CD4-positive, alpha-beta T cell (primary cell): ENCODE results near the gene CHL1. TPM values are rescaled to one million over a fixed set of nuclear protein-coding genes. Genes with fewer than 3 reads are reported as not detected.

Source experiments
- ATAC-seq: fragments of 200-7000 bp; cut with Tn5 transposase; one replicate; pipeline ENCODE4 v1.10.0; 2022; ENCODE audit warnings: mild to moderate bottlenecking; ENCODE audit not compliant: poor library complexity
- CTCF ChIA-PET: fragments of 350-600 bp; sonication (Branson Sonifier 250); formaldehyde crosslinking; loops from one replicate; lab custom pipeline; 2021; ENCODE audit warnings: antibody characterized with exemption, inconsistent platforms; lab: Charles Lee
- POLR2A ChIA-PET: fragments of 350-600 bp; sonication (Branson Sonifier 250); formaldehyde crosslinking; loops from one replicate; lab custom pipeline; 2021; ENCODE audit warnings: antibody characterized with exemption, inconsistent platforms; lab: Charles Lee
- DNase-seq, 14 experiments: peaks; one replicate each; pipeline ENCODE4 v3.0.0-alpha.2; 2013 to 2020; ENCODE audit warnings: mixed read lengths in 2 of 14
- H3K27ac ChIP-seq, 2 donors: one replicate each; pipeline versions ENCODE4 v1.5.1 to v1.7.0; 2013; ENCODE audit warnings: low read length in 2 of 2, low read depth in 1 of 2, mild to moderate bottlenecking in 1 of 2
- H3K27me3 ChIP-seq, 2 experiments: 1 replicate in 1 of 2; 2 replicates in 1 of 2; pipeline versions ENCODE4 v1.6.1 to v1.7.0; 2013; ENCODE audit warnings: low read length in 2 of 2, control low read depth in 1 of 2, mild to moderate bottlenecking in 1 of 2, moderate library complexity in 1 of 2; ENCODE audit not compliant: insufficient read depth in 2 of 2, control insufficient read depth in 1 of 2
- H3K36me3 ChIP-seq: one replicate; pipeline ENCODE4 v1.6.1; 2013; ENCODE audit warnings: low read length, control low read depth; ENCODE audit not compliant: insufficient read depth
- H3K4me1 ChIP-seq: one replicate; pipeline ENCODE4 v1.6.1; 2013; ENCODE audit warnings: low read length, control low read depth; ENCODE audit not compliant: insufficient read depth
- H3K4me3 ChIP-seq: one replicate; pipeline ENCODE4 v1.5.1; 2013; ENCODE audit warnings: mild to moderate bottlenecking, low read length, moderate library complexity
- H3K9me3 ChIP-seq, 2 experiments: 1 replicate in 1 of 2; 2 replicates in 1 of 2; pipeline versions ENCODE4 v1.6.1 to v1.7.0; 2013; ENCODE audit warnings: low read length in 2 of 2, mild to moderate bottlenecking in 2 of 2, control low read depth in 1 of 2, moderate library complexity in 1 of 2; ENCODE audit not compliant: control insufficient read depth in 1 of 2, insufficient read depth in 1 of 2
- H3K27ac Mint-ChIP-seq: one replicate; pipeline ENCODE4 v1.8.0; 2020; ENCODE audit warnings: mixed read lengths
- H3K27me3 Mint-ChIP-seq: one replicate; pipeline ENCODE4 v1.8.0; 2021; ENCODE audit warnings: mixed read lengths
- H3K36me3 Mint-ChIP-seq: one replicate; pipeline ENCODE4 v1.8.0; 2021; ENCODE audit warnings: low read depth, mixed read lengths
- H3K4me1 Mint-ChIP-seq: one replicate; pipeline ENCODE4 v1.8.0; 2021; ENCODE audit warnings: low read depth, mixed read lengths
- H3K4me3 Mint-ChIP-seq: one replicate; pipeline ENCODE4 v1.8.0; 2020; ENCODE audit warnings: mild to moderate bottlenecking, mixed read lengths
- H3K9me3 Mint-ChIP-seq: one replicate; pipeline ENCODE4 v1.8.0; 2020; ENCODE audit warnings: mixed read lengths
- CTCF ChIP-seq: fragments of 200-600 bp; IDR thresholded peaks from one replicate; pipeline ENCODE4 v1.8.0; 2022; ENCODE audit warnings: antibody characterized with exemption, mild to moderate bottlenecking
- intact Hi-C, 2 experiments: fragments of 100-400 bp; cut with DNase I in 1 of 2; cut with micrococcal nuclease in 1 of 2; formaldehyde crosslinking; loops; one replicate each; pipeline versions ENCODE4 v1.15.1 to v1.9.0; 2023 to 2025; cut with DNase I, micrococcal nuclease
- total RNA-seq, 174 experiments: library from RNA in 2 of 174; stranded (reverse) in 2 of 174; gene quantifications; one replicate each; pipeline ENCODE4 v1.2.3 and lab custom pipeline; 2021 to 2026

CHL1 gene
- total RNA-seq, 2 experiments from 2014 or later, result not detected

- no peak overlapping the region for H3K27ac Mint-ChIP-seq
These were observed 21.4 kb downstream of the CHL1 start for GRCh38 chr3:217948-218347.

GRCh38 chr3:228442-229182, 32.0 kb downstream of the CHL1 start:
- H3K27ac Mint-ChIP-seq, result no peak overlapping the region
- peaks cover 0 to 3% of the 10 kb centered on the region in 2 experiments for H3K9me3 ChIP-seq
- intact Hi-C loops, result no loop called here

More at GRCh38 chr3:217948-218347, 21.4 kb downstream of the CHL1 start:
- Mint-ChIP-seq H3K9me3 (peaks cover 4% of the 10 kb centered on the region), H3K27me3 (no peaks in the 10 kb centered on the region), H3K4me3 (no peak overlapping the region), H3K36me3 (no peaks in the 10 kb centered on the region), H3K4me1 (no peaks in the 10 kb centered on the region)
- TF ChIP-seq CTCF, result no peak
- Histone ChIP-seq H3K9me3 (peaks cover 0 to 3% of the 10 kb centered on the region in 2 experiments), H3K27me3 (no peaks in the 10 kb centered on the region), H3K27ac (no peak overlapping the region), H3K4me1 (no peaks in the 10 kb centered on the region), H3K4me3 (no peak overlapping the region), H3K36me3 (no peaks in the 10 kb centered on the region)
- intact Hi-C loops, result no loop called here
- POLR2A ChIA-PET, result no interaction called here
- DNase-seq (no peak), ATAC-seq (no peak)
- CTCF ChIA-PET, result no interaction called here

GRCh38 chr3:229183-229661, 32.7 kb downstream of the CHL1 start:
- Mint-ChIP-seq H3K4me1 (no peaks in the 10 kb centered on the region), H3K27ac (no peak overlapping the region), H3K9me3 (peaks cover 3% of the 10 kb centered on the region), H3K4me3 (no peak overlapping the region), H3K27me3 (no peaks in the 10 kb centered on the region), H3K36me3 (no peaks in the 10 kb centered on the region)
- ChIA-PET CTCF (no interaction called here), POLR2A (no interaction called here)
- TF ChIP-seq CTCF, result no peak
- intact Hi-C loops, result no loop called here
- no peaks in the 10 kb centered on the region for H3K36me3 ChIP-seq
- H3K4me1 ChIP-seq, result no peaks in the 10 kb centered on the region
- no peak overlapping the region for H3K27ac ChIP-seq
- no peaks in the 10 kb centered on the region for H3K27me3 ChIP-seq
- peaks cover 0 to 3% of the 10 kb centered on the region in 2 experiments for H3K9me3 ChIP-seq
- DNase-seq, result no peak
- no peak for ATAC-seq
- H3K4me3 ChIP-seq, result no peak overlapping the region

More at GRCh38 chr3:228442-229182, 32.0 kb downstream of the CHL1 start:
- Histone ChIP-seq H3K4me1 (no peaks in the 10 kb centered on the region), H3K4me3 (no peak overlapping the region), H3K36me3 (no peaks in the 10 kb centered on the region), H3K27ac (no peak overlapping the region), H3K27me3 (no peaks in the 10 kb centered on the region)
- ATAC-seq (no peak), DNase-seq (no peak)
- H3K36me3 Mint-ChIP-seq, result no peaks in the 10 kb centered on the region
- ChIA-PET POLR2A (no interaction called here), CTCF (no interaction called here)
- no peak for TF ChIP-seq CTCF
- no peaks in the 10 kb centered on the region for H3K27me3 Mint-ChIP-seq
- H3K4me1 Mint-ChIP-seq, result no peaks in the 10 kb centered on the region
- H3K9me3 Mint-ChIP-seq, result peaks cover 5% of the 10 kb centered on the region
- H3K4me3 Mint-ChIP-seq, result no peak overlapping the region
